Mesenchymal stem cell (in vitro differentiated cells and primary cell): ENCODE data around the gene ERBB4.

Experiments used
- DNase-seq: peaks from one replicate; pipeline ENCODE4 v3.0.0-alpha.2; 2013
- H2AFZ ChIP-seq: one replicate; pipeline ENCODE4 v1.6.1; 2013; ENCODE audit warnings: low read depth, mild to moderate bottlenecking, control low read depth, inconsistent platforms, low read length, moderate library complexity
- H2AK5ac ChIP-seq: 2 replicates; pipeline ENCODE4 v1.6.1; 2013; ENCODE audit warnings: low read length, moderate library complexity, mild to moderate bottlenecking, inconsistent platforms; ENCODE audit not compliant: severe bottlenecking
- H2BK120ac ChIP-seq: one replicate; pipeline ENCODE4 v1.6.1; 2013; ENCODE audit warnings: low read depth, mild to moderate bottlenecking, inconsistent platforms, low read length, moderate library complexity
- H2BK12ac ChIP-seq, 2 experiments: one replicate each; pipeline ENCODE4 v1.6.1; 2013; ENCODE audit warnings: inconsistent platforms in 2 of 2, low read length in 2 of 2, mild to moderate bottlenecking in 2 of 2, moderate library complexity in 2 of 2, control low read depth in 1 of 2
- H2BK15ac ChIP-seq: one replicate; pipeline ENCODE4 v1.6.1; 2013; ENCODE audit warnings: mild to moderate bottlenecking, low read depth, inconsistent platforms; ENCODE audit not compliant: poor library complexity, severe bottlenecking
- H2BK5ac ChIP-seq: 2 replicates; pipeline ENCODE4 v1.6.1; 2013; ENCODE audit warnings: low read depth, mild to moderate bottlenecking, low read length, control low read depth, inconsistent platforms; ENCODE audit not compliant: poor library complexity, severe bottlenecking
- H3K14ac ChIP-seq, 2 experiments: one replicate each; pipeline ENCODE4 v1.6.1; 2013; ENCODE audit warnings: inconsistent platforms in 2 of 2, low read length in 2 of 2, control low read depth in 1 of 2, mild to moderate bottlenecking in 1 of 2, moderate library complexity in 1 of 2
- H3K18ac ChIP-seq, 2 experiments: one replicate each; pipeline ENCODE4 v1.6.1; 2013; ENCODE audit warnings: inconsistent platforms in 2 of 2, low read length in 2 of 2, control low read depth in 1 of 2, low read depth in 1 of 2, mild to moderate bottlenecking in 1 of 2
- H3K23ac ChIP-seq, 2 experiments: one replicate each; pipeline ENCODE4 v1.6.1; 2013; ENCODE audit warnings: inconsistent platforms in 2 of 2, low read length in 2 of 2, mild to moderate bottlenecking in 2 of 2, moderate library complexity in 2 of 2, control low read depth in 1 of 2
- H3K27ac ChIP-seq: 2 replicates; pipeline ENCODE4 v1.5.1; 2013; ENCODE audit warnings: mild to moderate bottlenecking, moderate library complexity, low read length, control low read depth, inconsistent platforms; ENCODE audit not compliant: poor library complexity, severe bottlenecking
- H3K27me3 ChIP-seq, 2 experiments: 2 replicates each; pipeline versions ENCODE4 v1.6.1 to v1.7.0; 2013; ENCODE audit warnings: low read length in 2 of 2, mild to moderate bottlenecking in 2 of 2, moderate library complexity in 2 of 2, control low read depth in 1 of 2, inconsistent platforms in 1 of 2; ENCODE audit not compliant: control insufficient read depth in 1 of 2, insufficient read depth in 1 of 2
- H3K36me3 ChIP-seq, 2 experiments: 2 replicates each; pipeline versions ENCODE4 v1.6.1 to v1.7.0; 2013; ENCODE audit warnings: low read length in 2 of 2, control low read depth in 1 of 2, inconsistent platforms in 1 of 2, low read depth in 1 of 2, mild to moderate bottlenecking in 1 of 2; ENCODE audit not compliant: insufficient read depth in 2 of 2, control insufficient read depth in 1 of 2
- H3K4ac ChIP-seq, 2 experiments: one replicate each; pipeline ENCODE4 v1.6.1; 2013; ENCODE audit warnings: inconsistent platforms in 2 of 2, low read length in 2 of 2, mild to moderate bottlenecking in 2 of 2, moderate library complexity in 2 of 2, control low read depth in 1 of 2, low read depth in 1 of 2
- H3K4me1 ChIP-seq: 2 replicates; pipeline ENCODE4 v1.6.1; 2013; ENCODE audit warnings: low read depth, low read length, control low read depth; ENCODE audit not compliant: control insufficient read depth, insufficient read depth
- H3K4me2 ChIP-seq: 2 replicates; pipeline ENCODE4 v1.6.1; 2013; ENCODE audit warnings: low read length, mild to moderate bottlenecking, inconsistent platforms; ENCODE audit not compliant: poor library complexity, severe bottlenecking
- H3K4me3 ChIP-seq, 2 experiments: 2 replicates each; pipeline versions ENCODE4 v1.5.1 to v1.7.0; 2013; ENCODE audit warnings: low read length in 2 of 2, mild to moderate bottlenecking in 2 of 2, control low read depth in 1 of 2, low read depth in 1 of 2; ENCODE audit not compliant: insufficient read depth in 1 of 2
- H3K79me1 ChIP-seq: replicated peaks from 2 replicates; pipeline ENCODE4 v1.6.1; 2013; ENCODE audit warnings: mild to moderate bottlenecking, control low read depth, low read length, inconsistent platforms; ENCODE audit not compliant: poor library complexity, severe bottlenecking
- H3K9ac ChIP-seq: 2 replicates; pipeline ENCODE4 v1.7.0; 2013; ENCODE audit warnings: mild to moderate bottlenecking, low read length, moderate library complexity
- H3K9me3 ChIP-seq: 2 replicates; pipeline ENCODE4 v1.7.0; 2013; ENCODE audit warnings: mild to moderate bottlenecking, low read length; ENCODE audit not compliant: control insufficient read depth
- H4K8ac ChIP-seq: one replicate; pipeline ENCODE4 v1.6.1; 2013; ENCODE audit warnings: inconsistent platforms, mild to moderate bottlenecking, low read length, moderate library complexity
- H4K91ac ChIP-seq: one replicate; pipeline ENCODE4 v1.6.1; 2013; ENCODE audit warnings: mild to moderate bottlenecking, low read length, inconsistent platforms
- whole genome bisulfite sequencing: methylation state at CpG from one replicate; pipeline ENCODE4 v1.1.7; 2013; ENCODE audit warnings: mixed read lengths; 5-methylcytosine and 5-hydroxymethylcytosine counted together

The ERBB4 gene

GRCh38 chr2:212223696-212224095, 314.9 kb downstream of the ERBB4 start:
- Histone ChIP-seq H3K36me3 (no peaks in the 10 kb centered on the region), H4K91ac (no peak overlapping the region), H4K8ac (no peak overlapping the region)

GRCh38 chr2:212213191-212213590, 325.4 kb downstream of the ERBB4 start:
- Histone ChIP-seq H2BK15ac (no peak overlapping the region), H2BK120ac (no peak overlapping the region), H3K79me1 (no peaks in the 10 kb centered on the region), H3K23ac (no peak overlapping the region), H3K4me3 (no peak overlapping the region), H3K9ac (no peak overlapping the region), H3K4ac (no peak overlapping the region), H3K9me3 (no peaks in the 10 kb centered on the region), H3K36me3 (no peaks in the 10 kb centered on the region), H4K91ac (no peak overlapping the region), H3K18ac (no peak overlapping the region), H4K8ac (no peak overlapping the region), H3K4me2 (no peak overlapping the region), H3K14ac (no peak overlapping the region), H2BK5ac (no peak overlapping the region), H3K27me3 (no peaks in the 10 kb centered on the region), H2BK12ac (no peak overlapping the region), H2AK5ac (no peak overlapping the region), H3K4me1 (no peaks in the 10 kb centered on the region), H3K27ac (no peak overlapping the region), H2AFZ (no peak overlapping the region)
- no CpG with 5 or more reads among the region's 1 CpG for WGBS
- DNase-seq, result no peak

More at GRCh38 chr2:212223696-212224095, 314.9 kb downstream of the ERBB4 start:
- Histone ChIP-seq H3K27ac (no peak overlapping the region), H2AFZ (no peak overlapping the region), H3K4me1 (no peaks in the 10 kb centered on the region), H3K79me1 (no peaks in the 10 kb centered on the region), H3K18ac (no peak overlapping the region), H3K23ac (no peak overlapping the region), H2BK12ac (no peak overlapping the region), H3K4me3 (no peak overlapping the region), H2BK5ac (no peak overlapping the region), H2BK15ac (no peak overlapping the region), H3K27me3 (no peaks in the 10 kb centered on the region), H2AK5ac (no peak overlapping the region), H3K4me2 (no peak overlapping the region), H2BK120ac (no peak overlapping the region), H3K4ac (no peak overlapping the region), H3K9me3 (no peaks in the 10 kb centered on the region), H3K9ac (no peak overlapping the region), H3K14ac (no peak overlapping the region)
- DNase-seq, result no peak
- no CpG with 5 or more reads among the region's 2 CpGs for WGBS

DNA sequence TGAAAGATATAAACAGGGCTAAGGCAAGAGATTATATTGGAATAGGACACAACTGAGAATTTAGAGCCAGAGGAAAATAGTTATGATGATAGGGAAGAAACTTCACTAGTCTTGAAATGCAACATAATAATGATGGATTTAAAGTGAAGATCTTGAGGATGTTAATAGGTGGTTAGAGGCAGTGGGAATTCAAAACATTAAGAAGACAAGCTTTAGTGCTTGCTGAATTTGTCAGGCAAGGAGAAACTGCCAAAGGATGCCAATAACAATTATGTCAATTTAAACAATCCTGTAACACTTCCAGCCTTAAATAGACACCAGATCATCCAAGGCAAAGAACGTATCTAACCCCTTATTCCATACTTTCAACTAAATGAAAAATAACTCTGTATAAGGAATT, 330.1 kb downstream of the ERBB4 start:
- no peak overlapping the region for H3K4ac ChIP-seq
- no peak overlapping the region for H3K23ac ChIP-seq
- H3K4me2 ChIP-seq, result no peak overlapping the region
- no peaks in the 10 kb centered on the region for H3K27me3 ChIP-seq
- no peak overlapping the region for H2BK5ac ChIP-seq
- H3K4me3 ChIP-seq, result no peak overlapping the region
- no peak overlapping the region for H2BK12ac ChIP-seq
- H3K18ac ChIP-seq, result no peak overlapping the region
- no peaks in the 10 kb centered on the region for H3K79me1 ChIP-seq
- H3K36me3 ChIP-seq, result no peaks in the 10 kb centered on the region
- H3K9ac ChIP-seq, result no peak overlapping the region
- H3K14ac ChIP-seq, result no peak overlapping the region
- DNase-seq, result no peak
- no peak overlapping the region for H3K27ac ChIP-seq
- H3K4me1 ChIP-seq, result no peaks in the 10 kb centered on the region
- H2AK5ac ChIP-seq, result no peak overlapping the region
- no peak overlapping the region for H2BK15ac ChIP-seq
- no CpG with 5 or more reads among the region's 1 CpG for WGBS
- no peak overlapping the region for H4K91ac ChIP-seq
- no peaks in the 10 kb centered on the region for H3K9me3 ChIP-seq
- no peak overlapping the region for H4K8ac ChIP-seq
- no peak overlapping the region for H2AFZ ChIP-seq
- no peak overlapping the region for H2BK120ac ChIP-seq

- no peak overlapping the region for H3K18ac ChIP-seq
- no peaks in the 10 kb centered on the region for H3K4me1 ChIP-seq
- H2BK120ac ChIP-seq, result no peak overlapping the region
- DNase-seq, result no peak
- H3K27me3 ChIP-seq, result no peaks in the 10 kb centered on the region
- no peak overlapping the region for H3K4me3 ChIP-seq
- H3K9me3 ChIP-seq, result no peaks in the 10 kb centered on the region
- no CpG with 5 or more reads among the region's 1 CpG for whole genome bisulfite sequencing
- no peak overlapping the region for H2BK15ac ChIP-seq
- H4K91ac ChIP-seq, result no peak overlapping the region
- H2BK12ac ChIP-seq, result no peak overlapping the region
- H2AFZ ChIP-seq, result no peak overlapping the region
- no peaks in the 10 kb centered on the region for H3K36me3 ChIP-seq
- H4K8ac ChIP-seq, result no peak overlapping the region
- no peak overlapping the region for H3K27ac ChIP-seq
- H3K79me1 ChIP-seq, result no peaks in the 10 kb centered on the region
- H2AK5ac ChIP-seq, result no peak overlapping the region
- no peak overlapping the region for H3K14ac ChIP-seq
- no peak overlapping the region for H3K4ac ChIP-seq
- no peak overlapping the region for H3K9ac ChIP-seq
- no peak overlapping the region for H2BK5ac ChIP-seq
- no peak overlapping the region for H3K23ac ChIP-seq
- no peak overlapping the region for H3K4me2 ChIP-seq
Observed at GRCh38 chr2:212197776-212198175, 340.8 kb downstream of the ERBB4 start.
